GM23338 (cell line): ENCODE data around the gene BTLA. TPM values are rescaled to one million over a fixed set of nuclear protein-coding genes. Genes with fewer than 3 reads are reported as not detected.

Experiments used
- ATAC-seq: fragments of 200-7000 bp; cut with Tn5 transposase; 3 replicates; pipeline ENCODE4 v1.9.1; 2020
- DNase-seq: peaks from one replicate; pipeline ENCODE4 v3.0.0-alpha.2; 2015; ENCODE audit warnings: low spot score
- H2AFZ ChIP-seq: fragments of 200-600 bp; sonication (generic); 2 replicates; pipeline ENCODE4 v1.8.0; 2016; ENCODE audit warnings: antibody characterized with exemption, mild to moderate bottlenecking, moderate library complexity
- H3F3A ChIP-seq: fragments of 200-600 bp; sonication (generic); replicated peaks from 2 replicates; pipeline ENCODE4 v1.8.0; 2017; ENCODE audit warnings: antibody characterized with exemption, mixed run types, low read depth
- H3K27ac ChIP-seq: fragments of 200-600 bp; sonication (generic); 2 replicates; pipeline ENCODE4 v1.6.1; 2016; ENCODE audit warnings: low read depth
- H3K27me3 ChIP-seq: fragments of 200-600 bp; sonication (generic); 2 replicates; pipeline ENCODE4 v1.8.0; 2016; ENCODE audit warnings: mild to moderate bottlenecking, mixed run types, moderate library complexity; ENCODE audit not compliant: insufficient read depth
- H3K36me3 ChIP-seq: fragments of 200-600 bp; sonication (generic); 2 replicates; pipeline ENCODE4 v1.8.0; 2016; ENCODE audit warnings: mild to moderate bottlenecking; ENCODE audit not compliant: insufficient read depth
- H3K4me1 ChIP-seq: fragments of 200-600 bp; sonication (generic); 2 replicates; pipeline ENCODE4 v1.8.0; 2016; ENCODE audit warnings: mild to moderate bottlenecking, moderate library complexity; ENCODE audit not compliant: insufficient read depth
- H3K4me2 ChIP-seq: fragments of 200-600 bp; sonication (generic); 2 replicates; pipeline ENCODE4 v1.7.1; 2017; ENCODE audit warnings: mixed run types
- H3K4me3 ChIP-seq: fragments of 200-600 bp; sonication (generic); 2 replicates; pipeline ENCODE4 v1.6.1; 2016; ENCODE audit warnings: mixed run types
- H3K79me2 ChIP-seq: fragments of 200-600 bp; sonication (generic); replicated peaks from 2 replicates; pipeline ENCODE4 v1.8.0; 2017; ENCODE audit warnings: mild to moderate bottlenecking; ENCODE audit not compliant: insufficient read depth
- H3K9me2 ChIP-seq: fragments of 200-600 bp; sonication (generic); 2 replicates; pipeline ENCODE4 v1.8.0; 2017; ENCODE audit not compliant: insufficient read depth
- H4K20me1 ChIP-seq: fragments of 200-600 bp; sonication (generic); replicated peaks from 2 replicates; pipeline ENCODE4 v1.8.0; 2017; ENCODE audit warnings: mild to moderate bottlenecking; ENCODE audit not compliant: insufficient read depth
- H3K27ac Mint-ChIP-seq: 2 replicates; pipeline ENCODE4 v1.8.0; 2020; ENCODE audit warnings: inconsistent platforms, mild to moderate bottlenecking, moderate library complexity, mixed read lengths
- H3K27me3 Mint-ChIP-seq: 3 replicates; pipeline ENCODE4 v1.8.0; 2022; ENCODE audit warnings: low read depth, mild to moderate bottlenecking, moderate library complexity, mixed read lengths, inconsistent platforms; ENCODE audit not compliant: insufficient read depth, poor library complexity
- H3K36me3 Mint-ChIP-seq: 3 replicates; pipeline ENCODE4 v1.8.0; 2021; ENCODE audit warnings: low read depth, mild to moderate bottlenecking, inconsistent platforms, moderate library complexity, mixed read lengths
- H3K4me1 Mint-ChIP-seq: 3 replicates; pipeline ENCODE4 v1.8.0; 2020; ENCODE audit warnings: mild to moderate bottlenecking, inconsistent platforms, mixed read lengths
- H3K4me3 Mint-ChIP-seq: 3 replicates; pipeline ENCODE4 v1.8.0; 2021; ENCODE audit warnings: moderate library complexity, mild to moderate bottlenecking, inconsistent platforms, mixed read lengths
- H3K9me3 Mint-ChIP-seq: 3 replicates; pipeline ENCODE4 v1.8.0; 2020; ENCODE audit warnings: moderate library complexity, mild to moderate bottlenecking, inconsistent platforms, mixed read lengths
- CREB1 ChIP-seq: fragments of 250-450 bp; sonication (Bioruptor Pico); IDR thresholded peaks from 2 replicates; pipeline ENCODE4 v1.5.0; 2020; ENCODE audit warnings: low read depth, mild to moderate bottlenecking, moderate library complexity
- CTCF ChIP-seq, 2 experiments: fragments of 200-600 bp in 1 of 2; sonication (generic) in 1 of 2; conservative IDR thresholded peaks; 2 replicates each; pipeline versions ENCODE4 v1.5.1 to v1.6.1; 2016 to 2017; ENCODE audit warnings: antibody characterized with exemption in 2 of 2, low read depth in 2 of 2, mild to moderate bottlenecking in 2 of 2, moderate library complexity in 1 of 2
- ETS1 ChIP-seq: IDR thresholded peaks from 2 replicates; pipeline ENCODE4 v1.6.1; 2016; ENCODE audit warnings: antibody characterized with exemption
- EZH2 ChIP-seq: fragments of 200-600 bp; sonication (generic); IDR thresholded peaks from one replicate; pipeline ENCODE4 v1.8.0; 2017; ENCODE audit warnings: antibody characterized with exemption, mild to moderate bottlenecking, low read depth; ENCODE audit not compliant: unreplicated experiment
- EZH2phosphoT487 ChIP-seq: fragments of 200-600 bp; sonication (generic); IDR thresholded peaks from one replicate; pipeline ENCODE4 v1.8.1; 2018; ENCODE audit warnings: antibody characterized with exemption; ENCODE audit not compliant: unreplicated experiment
- JUNB ChIP-seq: IDR thresholded peaks from one replicate; pipeline ENCODE4 v1.6.1; 2016; ENCODE audit warnings: antibody characterized with exemption; ENCODE audit not compliant: unreplicated experiment
- NANOG ChIP-seq: IDR thresholded peaks from 2 replicates; pipeline ENCODE4 v1.6.1; 2016; ENCODE audit warnings: antibody characterized with exemption, borderline replicate concordance
- POLR2AphosphoS5 ChIP-seq: IDR thresholded peaks from 2 replicates; pipeline ENCODE4 v1.6.1; 2016; ENCODE audit warnings: antibody characterized with exemption, low read depth
- REST ChIP-seq: IDR thresholded peaks from one replicate; pipeline ENCODE4 v1.6.1; 2018; ENCODE audit warnings: antibody characterized with exemption; ENCODE audit not compliant: unreplicated experiment
- STAT1 ChIP-seq: IDR thresholded peaks from one replicate; pipeline ENCODE4 v1.6.1; 2016; ENCODE audit warnings: antibody characterized with exemption; ENCODE audit not compliant: unreplicated experiment
- ZNF114 ChIP-seq: fragments of 250-450 bp; sonication (Bioruptor Pico); IDR thresholded peaks from 2 replicates; pipeline ENCODE4 v1.5.0; 2020; ENCODE audit warnings: mild to moderate bottlenecking, moderate library complexity
- ZNF331 ChIP-seq: fragments of 250-450 bp; sonication (Bioruptor Pico); IDR thresholded peaks from 2 replicates; pipeline ENCODE4 v1.5.0; 2020; ENCODE audit warnings: low read depth, mild to moderate bottlenecking, moderate library complexity
- ZNF462 ChIP-seq: fragments of 250-450 bp; sonication (Bioruptor Pico); IDR thresholded peaks from 2 replicates; pipeline ENCODE4 v1.5.0; 2020; ENCODE audit warnings: mild to moderate bottlenecking, moderate library complexity
- polyA plus RNA-seq: library from polyadenylated mRNA; unstranded; fragments of >200 nt; fragmentation: Nextera tagmentation; extraction: Ambion mirVana; gene quantifications from 2 replicates; pipeline ENCODE4 v1.2.1, GENCODE V29; 2016
- total RNA-seq: library from RNA; depleted of rRNA; stranded (reverse); fragments of >200 nt; shearing (Covaris generic); gene quantifications from 2 replicates; pipeline ENCODE4 v1.2.3, GENCODE V29; 2014

The BTLA gene
- total and polyA plus RNA-seq, 2 experiments from 2014 or later, result 0.44 TPM; not detected in 1

GRCh38 chr3:112508860-112509259, 9.6 kb upstream of the BTLA start:
- peaks cover 33% of the 10 kb centered on the region for H3K36me3 Mint-ChIP-seq
- no peaks in the 10 kb centered on the region for H3K79me2 ChIP-seq
- no peak overlapping the region for H3K27ac Mint-ChIP-seq
- no peaks in the 10 kb centered on the region for H3K9me2 ChIP-seq
- no peaks in the 10 kb centered on the region for H3K4me1 ChIP-seq
- no peaks in the 10 kb centered on the region for H3K27me3 ChIP-seq
- H3K27me3 Mint-ChIP-seq, result no peaks in the 10 kb centered on the region
- ATAC-seq, result no peak
- H3K9me3 Mint-ChIP-seq, result peaks cover 52% of the 10 kb centered on the region
- no peak overlapping the region for H3K4me3 ChIP-seq
- no peaks in the 10 kb centered on the region for H3K4me1 Mint-ChIP-seq
- no peak for DNase-seq
- H3K27ac ChIP-seq, result no peak overlapping the region
- H3K4me2 ChIP-seq, result no peak overlapping the region
- H4K20me1 ChIP-seq, result no peaks in the 10 kb centered on the region
- H3K4me3 Mint-ChIP-seq, result no peak overlapping the region
- H2AFZ ChIP-seq, result no peak overlapping the region
- H3K36me3 ChIP-seq, result peaks cover 18% of the 10 kb centered on the region; the same call in 1 of the 2 replicates
- TF ChIP-seq CTCF (conservative IDR thresholded peaks at IDR 0.05; ENCODE audit: low read depth in 2 of 2), result no peak
- no peak for TF ChIP-seq REST
- TF ChIP-seq ETS1, result no peak
- no peak for TF ChIP-seq JUNB
- TF ChIP-seq ZNF114, result no peak
- no peak for TF ChIP-seq EZH2
- no peak for TF ChIP-seq STAT1
- TF ChIP-seq POLR2AphosphoS5, result no peak
- TF ChIP-seq ZNF462, result no peak
- TF ChIP-seq CREB1, result no peak
- no peak for TF ChIP-seq EZH2phosphoT487
- TF ChIP-seq ZNF331, result no peak
- no peak for TF ChIP-seq NANOG
- H3F3A ChIP-seq, result no peaks in the 10 kb centered on the region
